ENCODE measurements around the gene ST6GALNAC4.
"Not testable (repeated sequence)": the region's sequence is repeated elsewhere in the genome, so short reads cannot be mapped to it uniquely, and the experiment has no call there.

The ST6GALNAC4 gene

GRCh38 chr9:127872369-127873222 is 44.2 kb downstream of the ST6GALNAC4 start:
- DNase-seq (ENCODE audit: insufficient read length, low spot score): no peak
- TF ChIP-seq CTCF (IDR thresholded peaks at IDR 0.05; ENCODE audit: insufficient read depth, missing control alignments): no peak
- no peak for FAIRE-seq

- FAIRE-seq (no peak), DNase-seq (ENCODE audit: insufficient read length, low spot score) (no peak)
- TF ChIP-seq CTCF (IDR thresholded peaks at IDR 0.05; ENCODE audit: insufficient read depth, missing control alignments): no peak
Observed at GRCh38 chr9:127871531-127871930, 45.3 kb downstream of the ST6GALNAC4 start.

- DNase-seq (ENCODE audit: insufficient read length, low spot score) (no peak), FAIRE-seq (no peak)
- TF ChIP-seq CTCF (IDR thresholded peaks at IDR 0.05; ENCODE audit: insufficient read depth, missing control alignments): no peak
Observed at GRCh38 chr9:127870887-127871286, 46.0 kb downstream of the ST6GALNAC4 start.

- FAIRE-seq; DNase-seq (ENCODE audit: insufficient read length, low spot score): not testable (repeated sequence)
Observed at GRCh38 chr9:127870153-127870491, 46.7 kb downstream of the ST6GALNAC4 start.

- peak; percentile 83 for TF ChIP-seq CTCF (IDR thresholded peaks at IDR 0.05; ENCODE audit: insufficient read depth, missing control alignments)
- peak; percentile 98 for DNase-seq (ENCODE audit: insufficient read length, low spot score)
- FAIRE-seq: no peak
Observed at GRCh38 chr9:127869310-127870152, 47.3 kb downstream of the ST6GALNAC4 start.

- DNase-seq (ENCODE audit: insufficient read length, low spot score) (no peak), FAIRE-seq (no peak)
- no peak for TF ChIP-seq CTCF (IDR thresholded peaks at IDR 0.05; ENCODE audit: insufficient read depth, missing control alignments)
Observed at GRCh38 chr9:127868278-127868902, 48.5 kb downstream of the ST6GALNAC4 start.

Measured in D721Med (cell line).